Heart left ventricle (tissue), 16 donors: ENCODE data around the gene COX14. TPM values are rescaled to one million over a fixed set of nuclear protein-coding genes. Genes with fewer than 3 reads are reported as not detected.

ENCODE experiments used
- ATAC-seq, 4 donors: fragments of 200-7000 bp; cut with Tn5 transposase; one replicate each; pipeline ENCODE4 v1.9.1; 2020 to 2022; ENCODE audit warnings: moderate library complexity in 4 of 4, mild to moderate bottlenecking in 3 of 4, moderate number of reproducible peaks in 1 of 4
- DNase-seq, 5 donors: peaks; one replicate each; pipeline ENCODE4 v3.0.0-alpha.2; 2020
- H3K27ac ChIP-seq, 12 donors: fragments of 200-600 bp; sonication (generic) in 4 of 12; one replicate each; pipeline versions ENCODE4 v1.5.0 to v1.8.0; 2016 to 2022; ENCODE audit warnings: mild to moderate bottlenecking in 2 of 12
- H3K27me3 ChIP-seq, 9 donors: fragments of 200-600 bp; sonication (generic) in 2 of 9; one replicate each; pipeline versions ENCODE4 v1.5.1 to v1.8.0; 2016 to 2022; ENCODE audit warnings: mild to moderate bottlenecking in 3 of 9
- H3K36me3 ChIP-seq, 9 donors: fragments of 200-600 bp; sonication (generic) in 2 of 9; one replicate each; pipeline versions ENCODE4 v1.5.0 to v1.8.0; 2018 to 2022; ENCODE audit warnings: mild to moderate bottlenecking in 2 of 9
- H3K4me1 ChIP-seq, 12 donors: fragments of 200-600 bp; sonication (generic) in 4 of 12; one replicate each; pipeline versions ENCODE4 v1.5.0 to v1.8.0; 2016 to 2022; ENCODE audit warnings: mild to moderate bottlenecking in 3 of 12
- H3K4me3 ChIP-seq, 12 donors: fragments of 200-600 bp; sonication (generic) in 4 of 12; one replicate each; pipeline versions ENCODE4 v1.5.0 to v1.8.0; 2017 to 2022; ENCODE audit warnings: mild to moderate bottlenecking in 9 of 12, moderate library complexity in 4 of 12
- H3K9me3 ChIP-seq, 12 donors: fragments of 200-600 bp; sonication (generic) in 4 of 12; one replicate each; pipeline versions ENCODE4 v1.5.0 to v1.8.0; 2016 to 2022; ENCODE audit warnings: mild to moderate bottlenecking in 1 of 12
- CTCF ChIP-seq, 12 donors: fragments of 200-600 bp; sonication (generic) in 4 of 12; IDR thresholded peaks; one replicate each; pipeline versions ENCODE4 v1.5.0 to v1.8.0; 2018 to 2022; ENCODE audit warnings: antibody characterized with exemption in 12 of 12, mild to moderate bottlenecking in 5 of 12
- POLR2A ChIP-seq, 2 donors: fragments of 450-650 bp; IDR thresholded peaks; one replicate each; pipeline ENCODE4 v1.6.1; 2017; ENCODE audit warnings: antibody characterized with exemption in 2 of 2, mild to moderate bottlenecking in 2 of 2, moderate library complexity in 2 of 2
- WGBS, 4 donors: extraction: QIAGEN DNeasy Blood & Tissue Kit in 2 of 4; methylation state at CpG; one replicate each; pipeline versions ENCODE4 v1.1.5 to v1.1.7; 2013 to 2018; 5-methylcytosine and 5-hydroxymethylcytosine counted together
- intact Hi-C, 10 donors: fragments of 100-400 bp; cut with DNase I; formaldehyde crosslinking; loops; one replicate each; pipeline versions ENCODE4 v1.11.1 to v1.14.2; 2022
- polyA plus RNA-seq, 2 donors: library from polyadenylated mRNA; stranded (reverse); fragments of 200-250 nt; gene quantifications; one replicate each; pipeline ENCODE4 v1.2.3, GENCODE V29; 2013
- total RNA-seq, 9 donors: library from RNA; depleted of rRNA in 2 of 9; stranded (reverse); fragments of >200 nt in 2 of 9; fragmentation: NEBNext Ultra II Directional in 3 of 9; extraction: Animal tissue kit (Norgen Biotek cat#: 25700) in 3 of 9; gene quantifications; one replicate each; pipeline versions ENCODE4 v1.1.0 to v1.2.4, GENCODE V29; 2016 to 2023
- donor health status: ischemic (EF 13 %, LVEDD 7.1; RV severe dilation, severe dysfunction).
- donor health status: healthy with polysubstance abuse.
- donor health status: DM: no; HTN: yes; CAD: no.
- donor health status: DM: no; HTN: no; CAD: no.
- donor health status: ischemic (EF 25% LVEDD 6.9; RV normal size, moderate dysfunction).
- donor health status: ischemic (EF 25% LVEDD 5.7; RV mildly dilated, moderate dysfunction).
- donor health status: healthy.
- donor health status: DM: yes; HTN: yes; CAD: no.
- donor health status: ischemic (EF 35%, LVEDD 5.7; RV mildly dilated, moderate dysfunction).
- donor health status: nonischemic (EF 11% LVEDD 7.7; RV severe dilation, severe dysfunction).
- donor health status: DM: yes; HTN: yes; CAD: no.
- donor health status: PGD.
- donor health status: ischemic (EF 29% LVEDD 5.4; RV normal size, mild dysfunction).
- donor health status: nonischemic (EF 23%, LVEDD 6.1; RV moderate dilation, normal function).

Gene COX14
- total and polyA plus RNA-seq, 11 donors = 134 to 217 (median 159) TPM

GRCh38 chr12:50087995-50088394 is 24.0 kb upstream of the COX14 start:
- Histone ChIP-seq H3K36me3 (peaks cover 9 to 67% (median 64%) of the 10 kb centered on the region in 9 donors), H3K27ac (peak overlapping the region in 1 of 12 donors; percentile 13), H3K4me1 (peaks cover 0 to 26% (median 12%) of the 10 kb centered on the region in 12 donors), H3K27me3 (no peaks in the 10 kb centered on the region), H3K9me3 (no peaks in the 10 kb centered on the region), H3K4me3 (no peak overlapping the region)
- intact Hi-C loops = loop anchor here in 5 of 10 donors (2.0 to 10.0 kb wide), 3 partner anchors 87 to 227 kb away; no protein-coding TSS in a partner anchor
- TF ChIP-seq CTCF (IDR thresholded peaks at IDR 0.05) (no peak), POLR2A (IDR thresholded peaks at IDR 0.05) (no peak)
- DNase-seq (no peak), ATAC-seq (no peak)
- 40 to 54% (median 52%) methylated on average over 3 of the region's 3 CpGs for WGBS, 4 donors

- H3K27me3 ChIP-seq = no peaks in the 10 kb centered on the region
- peaks cover 0 to 26% (median 12%) of the 10 kb centered on the region in 12 donors for H3K4me1 ChIP-seq
- ATAC-seq = peak in 1 of 4 donors; percentile 19
- 21 to 44% (median 30%) methylated on average over 3 of the region's 3 CpGs for WGBS, 4 donors
- peaks cover 9 to 74% (median 72%) of the 10 kb centered on the region in 9 donors for H3K36me3 ChIP-seq
- H3K27ac ChIP-seq = no peak overlapping the region
- no peak overlapping the region for H3K4me3 ChIP-seq
- TF ChIP-seq POLR2A (IDR thresholded peaks at IDR 0.05) = no peak
- TF ChIP-seq CTCF (IDR thresholded peaks at IDR 0.05) = peak; percentile 62 to 83 (median 80)
- intact Hi-C loops = loop anchor here in 5 of 10 donors (2.0 to 10.0 kb wide), 3 partner anchors 86 to 226 kb away; no protein-coding TSS in a partner anchor
- no peak for DNase-seq
- H3K9me3 ChIP-seq = no peaks in the 10 kb centered on the region
These were observed 23.3 kb upstream of the COX14 start for GRCh38 chr12:50088577-50089335.

GRCh38 chr12:50089730-50090129 is 22.3 kb upstream of the COX14 start:
- peaks cover 12 to 84% (median 82%) of the 10 kb centered on the region in 9 donors for H3K36me3 ChIP-seq
- intact Hi-C loops = loop anchor here in 5 of 10 donors (2.0 to 10.0 kb wide), 3 partner anchors 85 to 225 kb away; no protein-coding TSS in a partner anchor
- 95 to 99% (median 96%) methylated on average over 7 of the region's 7 CpGs for WGBS, 4 donors

More at GRCh38 chr12:50089730-50090129, 22.3 kb upstream of the COX14 start:
- no peaks in the 10 kb centered on the region for H3K27me3 ChIP-seq
- TF ChIP-seq POLR2A (IDR thresholded peaks at IDR 0.05) = no peak
- no peak for TF ChIP-seq CTCF (IDR thresholded peaks at IDR 0.05)
- H3K4me1 ChIP-seq = peaks cover 0 to 20% (median 6%) of the 10 kb centered on the region in 12 donors
- no peak for ATAC-seq
- DNase-seq = no peak
- H3K4me3 ChIP-seq = no peak overlapping the region
- no peak overlapping the region for H3K27ac ChIP-seq
- no peaks in the 10 kb centered on the region for H3K9me3 ChIP-seq
